Fibroblast of villous mesenchyme (primary cell): ENCODE data around the gene RHOXF2. TPM values are rescaled to one million over a fixed set of nuclear protein-coding genes. Genes with fewer than 3 reads are reported as not detected.
"Not testable (repeated sequence)": the region's sequence is repeated elsewhere in the genome, so short reads cannot be mapped to it uniquely, and the experiment has no call there.

Experiments used
- DNase-seq: peaks from one replicate; pipeline ENCODE4 v3.0.0-alpha.2; 2010; ENCODE audit warnings: low read depth
- H3K4me3 ChIP-seq: 2 replicates; pipeline ENCODE4 v1.5.1; 2011; ENCODE audit warnings: low read depth, mild to moderate bottlenecking, low read length
- total RNA-seq: library from RNA; depleted of rRNA; stranded (reverse); fragments of >200 nt; gene quantifications from 2 replicates; pipeline ENCODE4 v1.2.3, GENCODE V29; 2012
- TF ChIP-seq, protein P1 (sequence below): IDR thresholded peaks from 2 replicates; pipeline ENCODE4 v1.5.1; 2012; ENCODE audit warnings: low read depth, mild to moderate bottlenecking, low read length; ENCODE audit not compliant: insufficient read depth

RHOXF2 gene, protein sequence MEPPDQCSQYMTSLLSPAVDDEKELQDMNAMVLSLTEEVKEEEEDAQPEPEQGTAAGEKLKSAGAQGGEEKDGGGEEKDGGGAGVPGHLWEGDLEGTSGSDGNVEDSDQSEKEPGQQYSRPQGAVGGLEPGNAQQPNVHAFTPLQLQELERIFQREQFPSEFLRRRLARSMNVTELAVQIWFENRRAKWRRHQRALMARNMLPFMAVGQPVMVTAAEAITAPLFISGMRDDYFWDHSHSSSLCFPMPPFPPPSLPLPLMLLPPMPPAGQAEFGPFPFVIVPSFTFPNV
- total RNA-seq: 0.32 TPM in 1 of 2 replicates, not detected in the other

DNA sequence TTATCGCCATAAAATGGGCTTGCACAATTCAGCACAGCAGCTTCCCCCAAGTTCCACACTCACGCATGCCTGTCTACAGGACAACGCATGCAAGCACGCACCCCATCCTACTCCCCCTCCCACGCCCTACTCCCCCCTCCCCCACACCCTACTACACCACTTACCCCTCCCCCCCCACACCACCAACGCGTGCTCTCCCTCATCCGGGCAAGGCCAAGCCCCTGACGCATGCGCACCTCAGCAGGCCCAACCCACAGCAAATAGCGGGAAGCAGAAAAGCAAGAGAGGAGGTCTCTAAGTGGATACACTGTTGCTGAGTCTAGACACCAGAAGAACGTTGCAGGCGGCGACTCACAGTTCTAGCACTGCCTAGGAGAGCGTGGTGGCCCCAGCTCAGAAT lies at the start of gene RHOXF2:
Gene RHOXF2 (plus strand): TSS at position 301 of the 400 bp plus-strand sequence. CDS start 138 bp downstream, outside the sequence.
- H3K4me3 ChIP-seq, DNase-seq: not testable (repeated sequence)

DNA sequence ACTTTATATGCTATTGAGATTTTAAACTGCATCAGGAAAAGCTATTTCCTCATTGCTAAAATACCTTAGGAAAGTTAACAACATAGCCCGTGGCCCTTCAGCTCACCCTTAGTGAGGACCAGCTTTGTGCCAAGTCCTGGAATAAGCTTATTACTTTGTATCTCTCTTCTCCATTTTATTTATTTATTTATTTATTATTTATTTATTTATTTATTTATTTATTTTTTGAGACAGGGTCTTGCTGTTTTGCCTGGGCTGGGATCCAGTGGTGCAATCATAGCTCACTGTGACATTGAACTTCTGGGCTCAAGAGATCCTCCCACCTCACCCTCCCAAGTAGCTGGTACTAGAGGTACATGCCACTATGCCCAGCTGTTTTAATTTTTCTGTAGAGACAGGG lies 49.0 kb upstream of the RHOXF2 start:
- H3K4me3 ChIP-seq: no peak overlapping the region
- TF ChIP-seq, protein P1, sequence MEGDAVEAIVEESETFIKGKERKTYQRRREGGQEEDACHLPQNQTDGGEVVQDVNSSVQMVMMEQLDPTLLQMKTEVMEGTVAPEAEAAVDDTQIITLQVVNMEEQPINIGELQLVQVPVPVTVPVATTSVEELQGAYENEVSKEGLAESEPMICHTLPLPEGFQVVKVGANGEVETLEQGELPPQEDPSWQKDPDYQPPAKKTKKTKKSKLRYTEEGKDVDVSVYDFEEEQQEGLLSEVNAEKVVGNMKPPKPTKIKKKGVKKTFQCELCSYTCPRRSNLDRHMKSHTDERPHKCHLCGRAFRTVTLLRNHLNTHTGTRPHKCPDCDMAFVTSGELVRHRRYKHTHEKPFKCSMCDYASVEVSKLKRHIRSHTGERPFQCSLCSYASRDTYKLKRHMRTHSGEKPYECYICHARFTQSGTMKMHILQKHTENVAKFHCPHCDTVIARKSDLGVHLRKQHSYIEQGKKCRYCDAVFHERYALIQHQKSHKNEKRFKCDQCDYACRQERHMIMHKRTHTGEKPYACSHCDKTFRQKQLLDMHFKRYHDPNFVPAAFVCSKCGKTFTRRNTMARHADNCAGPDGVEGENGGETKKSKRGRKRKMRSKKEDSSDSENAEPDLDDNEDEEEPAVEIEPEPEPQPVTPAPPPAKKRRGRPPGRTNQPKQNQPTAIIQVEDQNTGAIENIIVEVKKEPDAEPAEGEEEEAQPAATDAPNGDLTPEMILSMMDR: no peak
- DNase-seq: no peak

DNA sequence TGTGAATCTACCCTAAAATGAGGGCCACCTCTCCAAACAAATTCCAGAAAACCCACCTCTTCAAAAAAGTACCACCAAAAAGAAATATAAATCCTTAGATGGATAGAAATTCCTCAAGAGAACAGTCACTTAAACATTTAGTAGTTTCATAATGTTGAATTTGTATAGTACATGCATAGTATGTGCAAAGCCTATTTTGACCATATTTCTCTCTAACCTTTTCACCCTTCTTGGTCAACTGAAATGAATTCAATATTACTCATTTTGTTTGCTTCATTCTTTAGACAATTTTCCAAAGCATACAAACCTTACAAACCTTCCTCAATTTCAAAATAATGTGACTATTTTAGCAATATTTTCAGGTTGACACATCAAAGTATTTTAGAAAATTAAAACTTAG lies 46.8 kb upstream of the RHOXF2 start:
- H3K4me3 ChIP-seq: no peak overlapping the region
- TF ChIP-seq, protein P1: no peak
- peak; percentile 6 for DNase-seq

DNA sequence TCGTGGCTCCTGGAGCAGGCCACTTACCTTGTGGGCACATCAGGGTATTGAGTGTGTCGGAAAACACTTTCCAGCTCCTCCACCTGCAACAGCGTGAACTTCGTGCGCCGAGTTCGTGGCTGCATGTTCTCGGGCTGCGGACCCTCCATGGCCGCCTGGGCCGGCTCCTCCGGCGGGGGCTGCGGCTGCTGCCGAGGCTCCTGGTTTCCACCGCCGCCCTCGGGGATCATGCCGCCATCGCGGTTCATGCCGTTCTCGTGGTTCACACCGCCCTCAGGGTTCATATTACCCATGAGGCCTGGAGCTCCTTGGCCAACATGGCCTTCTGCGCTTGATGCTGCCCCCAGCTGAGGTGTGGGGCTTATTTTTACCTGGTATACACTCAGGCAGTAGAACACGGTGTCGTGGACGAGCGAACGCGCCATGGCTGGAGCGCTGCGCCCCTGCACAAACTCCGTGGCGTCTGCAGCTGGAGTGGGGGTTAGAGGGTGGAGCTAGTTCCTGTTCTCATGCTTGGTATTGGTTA lies 42.9 kb upstream of the RHOXF2 start, which contains the start of gene RHOXF1:
Gene RHOXF1 (minus strand): TSS at position 476 of the 526 bp plus-strand sequence. CDS start 51 bp downstream, at position 425.
- TF ChIP-seq, protein P1: no peak
- no peak for DNase-seq
- no peak within 1 kb of the TSS for H3K4me3 ChIP-seq

DNA sequence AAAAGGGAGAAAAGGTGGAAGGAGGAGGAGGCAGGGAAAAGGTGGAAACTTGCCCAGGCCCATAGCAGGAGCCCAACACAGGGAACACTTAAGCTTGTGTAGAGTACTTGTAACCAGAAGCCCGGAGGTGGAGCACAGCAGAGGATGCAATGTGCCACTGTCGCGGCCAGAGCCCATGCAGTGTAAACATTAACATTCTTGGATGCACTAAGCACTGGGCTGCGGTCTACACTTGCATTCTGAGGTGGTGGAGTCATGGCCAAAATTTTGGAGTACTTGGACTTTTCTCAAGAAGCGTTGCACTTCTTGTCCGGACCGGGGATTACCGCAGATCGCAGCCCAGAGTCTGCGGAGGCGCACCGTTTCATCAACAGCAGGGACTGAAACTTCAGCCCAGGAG lies 38.2 kb upstream of the RHOXF2 start:
- TF ChIP-seq, protein P1: no peak
- DNase-seq: peak; percentile 80
- peak overlapping the region; percentile 37 for H3K4me3 ChIP-seq

DNA sequence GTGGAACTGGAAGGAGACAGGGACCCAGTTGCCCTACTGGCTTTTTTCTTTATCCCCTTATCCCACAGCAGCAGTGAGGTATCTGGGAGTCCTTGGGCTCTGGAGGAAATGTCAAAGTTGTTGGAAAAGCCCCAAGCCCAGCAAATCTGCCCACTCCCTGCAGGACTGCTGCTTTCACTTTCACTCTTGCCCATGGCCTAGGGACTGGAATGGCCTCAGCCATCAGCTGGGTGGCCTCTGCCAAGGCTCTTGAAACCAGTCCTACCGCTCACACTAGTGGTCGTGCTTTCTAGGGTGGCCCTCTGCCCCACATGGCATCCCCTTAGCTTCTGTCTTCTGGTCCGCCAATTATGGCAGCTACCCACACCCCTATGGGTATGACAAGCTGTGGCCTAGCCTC lies 33.0 kb upstream of the RHOXF2 start:
- DNase-seq: peak; percentile 31
- no peak overlapping the region for H3K4me3 ChIP-seq
- TF ChIP-seq, protein P1: no peak

DNA sequence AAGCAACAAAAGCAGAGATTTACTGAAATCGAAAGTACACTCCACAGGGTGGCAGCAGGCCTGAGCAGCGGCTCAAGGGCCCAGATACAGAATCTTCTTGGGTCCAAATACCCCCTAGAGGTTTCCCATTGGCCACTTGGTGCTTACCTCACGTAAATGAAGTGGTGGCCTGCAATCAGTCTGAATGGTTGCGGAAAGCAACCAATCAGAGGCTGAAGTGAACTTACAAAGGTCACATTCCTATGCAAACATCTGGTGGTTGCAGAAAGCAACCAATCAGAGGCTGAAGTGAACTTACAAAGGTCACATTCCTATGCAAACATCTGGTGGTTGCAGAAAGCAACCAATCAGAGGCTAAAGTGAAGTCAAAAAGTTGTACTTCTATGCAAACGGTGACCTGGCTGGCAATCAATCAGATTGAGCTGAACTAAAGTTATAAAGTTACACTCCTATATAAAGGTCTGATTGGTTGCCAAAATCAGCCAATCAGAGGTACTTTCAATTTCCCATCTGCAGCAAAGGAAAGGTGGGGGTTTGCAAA lies 30.0 kb upstream of the RHOXF2 start:
- not testable (repeated sequence) for DNase-seq, H3K4me3 ChIP-seq
